Measurements from ENCODE around the gene TP53AIP1.

GRCh38 chr11:128921793-128922192 lies 20.9 kb downstream of the TP53AIP1 start:
- TF ChIP-seq CTCF (IDR thresholded peaks at IDR 0.05) (no peak), POLR2A (IDR thresholded peaks at IDR 0.05) (no peak)
